ENCODE data around the gene UTP20.

UTP20 gene

GRCh38 chr12:101327051-101327450 is 47.1 kb downstream of the UTP20 start:
- H3K4ac ChIP-seq (ENCODE audit: low read depth in 1 of 2, low read length in 2 of 2): no peak overlapping the region
- H3K4me2 ChIP-seq (ENCODE audit: low read length, poor library complexity, severe bottlenecking): peak overlapping the region; percentile 1
- H3K9me3 ChIP-seq (ENCODE audit: control insufficient read depth, low read length): no peaks in the 10 kb centered on the region
- H3K36me3 ChIP-seq (ENCODE audit: control insufficient read depth in 1 of 2, insufficient read depth in 2 of 2, low read depth in 1 of 2, low read length in 2 of 2): peaks cover 0 to 75% of the 10 kb centered on the region in 2 experiments
- peak overlapping the region; percentile 39 for H2AK5ac ChIP-seq (ENCODE audit: low read length, severe bottlenecking)
- H2AFZ ChIP-seq (ENCODE audit: low read depth, low read length): no peak overlapping the region
- no peak overlapping the region for H4K91ac ChIP-seq (ENCODE audit: low read length)
- H2BK5ac ChIP-seq (ENCODE audit: low read depth, low read length, poor library complexity, severe bottlenecking): peak overlapping the region; percentile 9
- no peaks in the 10 kb centered on the region for H3K27me3 ChIP-seq (ENCODE audit: control insufficient read depth in 1 of 2, insufficient read depth in 1 of 2, low read length in 2 of 2)
- H2BK15ac ChIP-seq (ENCODE audit: low read depth, poor library complexity, severe bottlenecking): no peak overlapping the region
- H3K18ac ChIP-seq (ENCODE audit: low read depth in 1 of 2, low read length in 2 of 2): no peak overlapping the region
- no peaks in the 10 kb centered on the region for H3K79me1 ChIP-seq (replicated peaks; ENCODE audit: low read length, poor library complexity, severe bottlenecking)
- H3K23ac ChIP-seq (ENCODE audit: low read length in 2 of 2): no peak overlapping the region
- peaks cover 7% of the 10 kb centered on the region for H3K4me1 ChIP-seq (ENCODE audit: control insufficient read depth, insufficient read depth, low read depth, low read length)
- H4K8ac ChIP-seq (ENCODE audit: low read length): no peak overlapping the region
- peak overlapping the region; percentile 91 for H3K27ac ChIP-seq (ENCODE audit: low read length, poor library complexity, severe bottlenecking)
- H2BK120ac ChIP-seq (ENCODE audit: low read depth, low read length): no peak overlapping the region
- no peak overlapping the region for H3K4me3 ChIP-seq (ENCODE audit: insufficient read depth in 1 of 2, low read depth in 1 of 2, low read length in 2 of 2)
- 95% methylated on average over 8 of the region's 8 CpGs for WGBS
- no peak for DNase-seq
- H3K9ac ChIP-seq (ENCODE audit: low read length): no peak overlapping the region
- no peak overlapping the region for H3K14ac ChIP-seq (ENCODE audit: low read length in 2 of 2)
- no peak overlapping the region for H2BK12ac ChIP-seq (ENCODE audit: low read length in 2 of 2)

- no peaks in the 10 kb centered on the region for H3K79me1 ChIP-seq (replicated peaks; ENCODE audit: low read length, poor library complexity, severe bottlenecking)
- H3K4me2 ChIP-seq (ENCODE audit: low read length, poor library complexity, severe bottlenecking): no peak overlapping the region
- peaks cover 7% of the 10 kb centered on the region for H3K4me1 ChIP-seq (ENCODE audit: control insufficient read depth, insufficient read depth, low read depth, low read length)
- DNase-seq: no peak
- H3K9me3 ChIP-seq (ENCODE audit: control insufficient read depth, low read length): no peaks in the 10 kb centered on the region
- H2BK5ac ChIP-seq (ENCODE audit: low read depth, low read length, poor library complexity, severe bottlenecking): no peak overlapping the region
- H3K23ac ChIP-seq (ENCODE audit: low read length in 2 of 2): no peak overlapping the region
- peak overlapping the region; percentile 40 for H3K27ac ChIP-seq (ENCODE audit: low read length, poor library complexity, severe bottlenecking)
- H3K18ac ChIP-seq (ENCODE audit: low read depth in 1 of 2, low read length in 2 of 2): no peak overlapping the region
- H2AK5ac ChIP-seq (ENCODE audit: low read length, severe bottlenecking): no peak overlapping the region
- H3K9ac ChIP-seq (ENCODE audit: low read length): no peak overlapping the region
- H2BK120ac ChIP-seq (ENCODE audit: low read depth, low read length): no peak overlapping the region
- H4K8ac ChIP-seq (ENCODE audit: low read length): no peak overlapping the region
- no peak overlapping the region for H2BK12ac ChIP-seq (ENCODE audit: low read length in 2 of 2)
- peaks cover 0 to 73% of the 10 kb centered on the region in 2 experiments for H3K36me3 ChIP-seq (ENCODE audit: control insufficient read depth in 1 of 2, insufficient read depth in 2 of 2, low read depth in 1 of 2, low read length in 2 of 2)
- no peaks in the 10 kb centered on the region for H3K27me3 ChIP-seq (ENCODE audit: control insufficient read depth in 1 of 2, insufficient read depth in 1 of 2, low read length in 2 of 2)
- H2AFZ ChIP-seq (ENCODE audit: low read depth, low read length): no peak overlapping the region
- H3K14ac ChIP-seq (ENCODE audit: low read length in 2 of 2): no peak overlapping the region
- no peak overlapping the region for H3K4ac ChIP-seq (ENCODE audit: low read depth in 1 of 2, low read length in 2 of 2)
- no peak overlapping the region for H4K91ac ChIP-seq (ENCODE audit: low read length)
- WGBS: 100% methylated on average over 1 of the region's 2 CpGs
- H3K4me3 ChIP-seq (ENCODE audit: insufficient read depth in 1 of 2, low read depth in 1 of 2, low read length in 2 of 2): no peak overlapping the region
- H2BK15ac ChIP-seq (ENCODE audit: low read depth, poor library complexity, severe bottlenecking): no peak overlapping the region
Measured at GRCh38 chr12:101327546-101327945, 47.6 kb downstream of the UTP20 start.

- no peak overlapping the region for H4K8ac ChIP-seq (ENCODE audit: low read length)
- H3K18ac ChIP-seq (ENCODE audit: low read depth in 1 of 2, low read length in 2 of 2): no peak overlapping the region
- peaks cover 7% of the 10 kb centered on the region for H3K4me1 ChIP-seq (ENCODE audit: control insufficient read depth, insufficient read depth, low read depth, low read length)
- H3K4me3 ChIP-seq (ENCODE audit: insufficient read depth in 1 of 2, low read depth in 1 of 2, low read length in 2 of 2): no peak overlapping the region
- H2BK5ac ChIP-seq (ENCODE audit: low read depth, low read length, poor library complexity, severe bottlenecking): no peak overlapping the region
- H3K4ac ChIP-seq (ENCODE audit: low read depth in 1 of 2, low read length in 2 of 2): no peak overlapping the region
- no peak overlapping the region for H2BK15ac ChIP-seq (ENCODE audit: low read depth, poor library complexity, severe bottlenecking)
- H4K91ac ChIP-seq (ENCODE audit: low read length): no peak overlapping the region
- no peak overlapping the region for H3K23ac ChIP-seq (ENCODE audit: low read length in 2 of 2)
- H3K4me2 ChIP-seq (ENCODE audit: low read length, poor library complexity, severe bottlenecking): no peak overlapping the region
- H3K9ac ChIP-seq (ENCODE audit: low read length): no peak overlapping the region
- H3K14ac ChIP-seq (ENCODE audit: low read length in 2 of 2): no peak overlapping the region
- H2AK5ac ChIP-seq (ENCODE audit: low read length, severe bottlenecking): no peak overlapping the region
- no peak overlapping the region for H2AFZ ChIP-seq (ENCODE audit: low read depth, low read length)
- WGBS: over 99% methylated on average over 3 of the region's 3 CpGs
- H3K79me1 ChIP-seq (replicated peaks; ENCODE audit: low read length, poor library complexity, severe bottlenecking): no peaks in the 10 kb centered on the region
- no peak for DNase-seq
- H3K36me3 ChIP-seq (ENCODE audit: control insufficient read depth in 1 of 2, insufficient read depth in 2 of 2, low read depth in 1 of 2, low read length in 2 of 2): peaks cover 0 to 81% of the 10 kb centered on the region in 2 experiments
- H2BK12ac ChIP-seq (ENCODE audit: low read length in 2 of 2): no peak overlapping the region
- H3K27ac ChIP-seq (ENCODE audit: low read length, poor library complexity, severe bottlenecking): no peak overlapping the region
- H3K27me3 ChIP-seq (ENCODE audit: control insufficient read depth in 1 of 2, insufficient read depth in 1 of 2, low read length in 2 of 2): no peaks in the 10 kb centered on the region
- H3K9me3 ChIP-seq (ENCODE audit: control insufficient read depth, low read length): no peaks in the 10 kb centered on the region
- H2BK120ac ChIP-seq (ENCODE audit: low read depth, low read length): no peak overlapping the region
Measured at GRCh38 chr12:101328917-101329316, 49.0 kb downstream of the UTP20 start.

GRCh38 chr12:101330631-101331030 is 50.7 kb downstream of the UTP20 start:
- H2AFZ ChIP-seq (ENCODE audit: low read depth, low read length): no peak overlapping the region

More at GRCh38 chr12:101330631-101331030, 50.7 kb downstream of the UTP20 start:
- H3K79me1 ChIP-seq (replicated peaks; ENCODE audit: low read length, poor library complexity, severe bottlenecking): no peaks in the 10 kb centered on the region
- no peak overlapping the region for H3K4me3 ChIP-seq (ENCODE audit: insufficient read depth in 1 of 2, low read depth in 1 of 2, low read length in 2 of 2)
- H3K36me3 ChIP-seq (ENCODE audit: control insufficient read depth in 1 of 2, insufficient read depth in 2 of 2, low read depth in 1 of 2, low read length in 2 of 2): peaks cover 4 to 86% of the 10 kb centered on the region in 2 experiments
- H3K18ac ChIP-seq (ENCODE audit: low read depth in 1 of 2, low read length in 2 of 2): no peak overlapping the region
- H3K4me1 ChIP-seq (ENCODE audit: control insufficient read depth, insufficient read depth, low read depth, low read length): peaks cover 7% of the 10 kb centered on the region
- no peak overlapping the region for H3K4me2 ChIP-seq (ENCODE audit: low read length, poor library complexity, severe bottlenecking)
- no CpG with 5 or more reads among the region's 1 CpG for WGBS
- H2BK12ac ChIP-seq (ENCODE audit: low read length in 2 of 2): no peak overlapping the region
- no peak for DNase-seq
- H2AK5ac ChIP-seq (ENCODE audit: low read length, severe bottlenecking): no peak overlapping the region
- H4K91ac ChIP-seq (ENCODE audit: low read length): no peak overlapping the region
- H3K9ac ChIP-seq (ENCODE audit: low read length): no peak overlapping the region
- no peak overlapping the region for H2BK120ac ChIP-seq (ENCODE audit: low read depth, low read length)
- no peak overlapping the region for H3K4ac ChIP-seq (ENCODE audit: low read depth in 1 of 2, low read length in 2 of 2)
- no peak overlapping the region for H4K8ac ChIP-seq (ENCODE audit: low read length)
- H3K14ac ChIP-seq (ENCODE audit: low read length in 2 of 2): no peak overlapping the region
- H2BK5ac ChIP-seq (ENCODE audit: low read depth, low read length, poor library complexity, severe bottlenecking): no peak overlapping the region
- H2BK15ac ChIP-seq (ENCODE audit: low read depth, poor library complexity, severe bottlenecking): no peak overlapping the region
- no peaks in the 10 kb centered on the region for H3K27me3 ChIP-seq (ENCODE audit: control insufficient read depth in 1 of 2, insufficient read depth in 1 of 2, low read length in 2 of 2)
- peak overlapping the region; percentile 54 for H3K27ac ChIP-seq (ENCODE audit: low read length, poor library complexity, severe bottlenecking)
- no peak overlapping the region for H3K23ac ChIP-seq (ENCODE audit: low read length in 2 of 2)
- H3K9me3 ChIP-seq (ENCODE audit: control insufficient read depth, low read length): no peaks in the 10 kb centered on the region

Data from mesenchymal stem cell (in vitro differentiated cells and primary cell).